DMS53 treated with DMSO at 0.1 percent for 48 hours (cell line): ENCODE measurements around the gene SMC1B.
"Not testable (repeated sequence)": the region's sequence is repeated elsewhere in the genome, so short reads cannot be mapped to it uniquely, and the experiment has no call there.

Experiments
- DNase-seq: peaks from one replicate; lab custom pipeline; 2025; ENCODE audit not compliant: unreplicated experiment; lab: John Stamatoyannopoulos, UW

The SMC1B gene

GRCh38 chr22:45351956-45352355, 61.4 kb downstream of the SMC1B start:
- DNase-seq: no peak

DNA sequence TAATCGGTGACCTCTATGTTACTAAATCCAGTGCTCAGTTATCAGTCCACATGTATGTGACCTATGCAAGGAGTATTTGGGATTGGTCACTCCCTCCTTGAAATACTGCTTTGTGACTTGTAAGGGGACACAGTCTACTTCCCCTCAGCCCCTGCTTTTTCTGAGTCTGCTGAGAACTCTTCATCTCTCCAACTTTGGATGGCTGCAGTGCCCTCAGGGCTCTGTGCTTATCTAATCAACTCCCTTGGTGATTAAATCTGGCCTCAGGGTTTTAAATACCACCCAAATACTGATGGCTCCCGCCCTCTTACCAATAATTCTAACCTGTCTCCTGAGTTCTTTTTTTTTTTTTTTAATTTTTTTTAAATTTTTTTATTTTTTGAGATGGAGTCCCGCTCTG, 63.5 kb downstream of the SMC1B start:
- no peak for DNase-seq

DNA sequence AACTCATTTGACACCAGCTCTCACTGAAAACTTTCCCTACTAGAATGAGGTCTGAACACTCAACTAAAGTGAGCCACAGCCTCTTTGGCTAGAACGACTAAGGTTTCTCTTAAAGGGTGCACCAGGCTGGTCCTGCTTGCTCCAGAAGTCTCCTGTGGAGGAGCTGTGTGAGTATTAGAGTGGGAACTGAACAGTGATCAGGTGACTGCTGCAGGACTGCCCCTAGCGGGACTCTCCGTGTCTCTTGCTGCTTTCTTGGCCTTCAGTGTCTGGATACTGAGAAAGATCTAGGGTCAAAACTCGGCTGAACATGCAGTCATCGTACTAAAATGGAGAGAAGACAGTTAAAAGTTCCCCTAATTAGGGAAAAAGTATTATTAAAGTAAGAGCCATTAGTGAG, 69.1 kb downstream of the SMC1B start:
- no peak for DNase-seq

DNA sequence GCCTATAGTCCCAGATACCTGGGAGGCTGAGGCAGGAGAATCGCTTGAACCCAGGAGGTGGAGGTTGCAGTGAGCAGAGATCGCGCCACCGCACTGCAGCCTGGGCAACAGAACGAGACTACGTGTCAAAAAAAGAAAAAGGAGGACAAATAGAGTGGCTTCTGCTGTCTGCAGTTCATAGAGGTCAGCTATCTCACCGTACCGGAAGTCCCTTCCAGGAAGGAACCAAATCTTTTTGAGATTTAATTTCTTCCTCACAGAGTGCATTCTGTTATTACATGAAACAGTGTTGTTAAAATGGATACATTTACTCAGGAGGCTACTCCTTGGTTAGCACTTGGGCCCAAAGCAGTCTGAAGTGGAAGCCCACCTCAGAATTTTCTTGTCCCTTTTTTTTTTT, 70.3 kb downstream of the SMC1B start:
- DNase-seq: no peak

GRCh38 chr22:45341498-45341897, 71.9 kb downstream of the SMC1B start:
- no peak for DNase-seq

- DNase-seq: no peak
Observed at GRCh38 chr22:45340323-45340722, 73.1 kb downstream of the SMC1B start.

GRCh38 chr22:45338795-45339194, 74.6 kb downstream of the SMC1B start:
- DNase-seq: no peak

- DNase-seq: no peak
Observed at GRCh38 chr22:45337536-45337935, 75.9 kb downstream of the SMC1B start.

- no peak for DNase-seq
Observed at GRCh38 chr22:45336971-45337431, 76.4 kb downstream of the SMC1B start.

DNA sequence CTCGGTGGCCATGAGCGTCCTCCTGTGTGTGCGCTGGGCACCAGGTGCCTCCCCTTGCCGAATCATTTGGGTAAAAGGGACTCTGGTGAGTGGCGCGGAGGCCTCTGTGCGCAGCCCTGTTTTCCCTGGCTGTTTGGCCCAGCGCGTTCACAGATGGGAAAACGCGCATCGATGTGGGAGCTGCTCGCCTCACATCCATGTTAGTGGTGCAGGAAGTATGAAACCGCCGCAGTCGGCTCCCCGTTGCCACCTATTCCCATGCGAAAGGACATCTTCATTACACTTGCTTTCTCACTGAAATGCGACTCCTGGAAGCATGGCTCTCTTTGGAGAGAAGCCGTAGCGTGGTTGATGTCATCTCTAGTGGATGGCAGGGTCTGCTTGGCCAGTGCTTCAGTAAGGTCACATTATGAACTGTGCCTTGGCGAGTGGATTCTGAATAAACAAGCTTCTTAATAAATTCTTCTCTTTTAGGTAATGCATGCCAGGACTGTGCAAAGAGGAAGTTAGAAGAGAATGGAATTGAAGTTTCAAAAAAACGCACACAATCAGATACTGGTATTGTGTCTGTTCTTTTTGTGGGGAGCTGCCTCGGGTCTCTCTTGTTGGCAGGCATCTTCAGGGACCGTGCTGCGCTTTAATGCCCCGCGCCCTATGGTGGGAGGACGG, 77.4 kb downstream of the SMC1B start:
- no peak for DNase-seq

DNA sequence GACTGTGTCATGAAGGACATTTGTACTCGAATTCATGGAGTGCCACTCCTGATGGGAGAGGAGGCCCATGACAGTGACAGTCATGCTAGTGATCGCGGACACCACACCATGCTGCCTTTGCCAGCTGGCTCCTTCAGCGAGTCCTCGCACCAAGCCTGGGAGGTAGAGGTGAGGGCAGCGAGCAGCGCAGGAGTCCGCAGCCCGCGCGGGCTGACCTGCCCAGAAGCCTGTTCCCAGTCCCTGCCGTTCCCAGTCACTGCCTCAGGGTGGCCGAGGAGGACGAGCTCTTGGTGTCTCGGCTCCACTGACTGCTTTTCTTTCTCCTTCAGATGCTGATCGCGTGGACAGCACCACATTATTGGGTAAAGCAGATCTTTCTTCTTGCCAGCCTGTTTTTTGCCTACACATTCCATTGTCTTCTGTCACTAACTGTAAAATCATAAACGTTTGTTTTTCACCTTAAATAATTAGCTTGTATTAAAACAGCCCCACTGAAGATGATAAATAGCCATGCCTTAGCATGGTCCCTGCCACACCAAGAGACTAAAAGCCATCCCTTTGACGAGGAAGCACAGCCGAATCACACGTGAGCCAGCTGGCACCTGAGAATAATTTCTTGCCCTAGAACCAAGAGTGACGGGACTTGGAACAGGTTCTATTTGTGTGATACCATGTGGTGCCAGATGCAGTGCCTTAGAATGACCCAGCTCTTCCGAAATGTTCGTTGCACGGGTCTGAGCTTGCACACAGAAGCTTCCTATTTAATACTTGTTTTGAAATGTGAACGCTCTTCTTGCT, 78.2 kb downstream of the SMC1B start:
- DNase-seq: no peak

DNA sequence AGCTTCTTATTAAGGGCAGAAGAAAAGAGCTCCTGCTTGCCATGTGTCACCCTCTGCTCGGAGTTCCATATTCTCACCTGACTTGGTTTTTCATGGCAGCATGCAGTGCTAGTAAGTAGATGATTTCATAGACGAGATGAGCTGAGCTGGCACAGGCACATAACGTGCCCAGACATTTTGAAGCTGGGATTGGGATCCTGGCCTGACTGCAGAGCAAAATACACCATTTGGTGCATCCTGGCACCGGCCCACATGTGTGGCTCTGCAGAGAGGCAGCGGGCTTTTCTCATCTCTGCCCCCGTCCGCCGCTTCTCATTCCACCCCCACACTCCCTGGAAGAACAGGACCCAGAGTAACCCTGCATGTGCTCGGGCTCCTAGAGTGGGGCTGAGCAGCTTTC, 78.9 kb downstream of the SMC1B start:
- no peak for DNase-seq

- no peak for DNase-seq
Observed at GRCh38 chr22:45334068-45334467, 79.3 kb downstream of the SMC1B start.

DNA sequence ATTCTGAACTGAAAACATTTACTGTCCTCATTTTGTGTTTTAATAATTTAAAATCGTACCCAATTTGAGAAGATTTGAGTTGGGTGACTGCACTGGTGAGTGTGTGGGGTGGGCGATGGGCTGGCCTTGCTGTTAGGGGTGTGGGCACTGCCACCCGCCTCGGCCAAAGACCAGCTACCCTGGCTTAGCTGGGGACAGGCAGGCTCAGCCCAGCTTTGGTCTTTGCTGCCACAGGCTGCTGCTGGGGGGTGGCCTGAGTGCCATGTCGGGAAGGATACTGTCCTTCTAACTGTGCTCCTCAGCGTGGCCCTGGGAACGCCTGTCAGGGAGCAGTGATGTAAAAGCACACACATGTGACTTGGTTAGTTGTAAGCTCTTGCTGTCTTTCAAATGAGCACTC, 81.4 kb downstream of the SMC1B start:
- no peak for DNase-seq

- DNase-seq: no peak
Observed at GRCh38 chr22:45331486-45331885, 81.9 kb downstream of the SMC1B start.

- DNase-seq: no peak
Observed at GRCh38 chr22:45330548-45330947, 82.9 kb downstream of the SMC1B start.

GRCh38 chr22:45329530-45329936, 83.9 kb downstream of the SMC1B start:
- DNase-seq: no peak

DNA sequence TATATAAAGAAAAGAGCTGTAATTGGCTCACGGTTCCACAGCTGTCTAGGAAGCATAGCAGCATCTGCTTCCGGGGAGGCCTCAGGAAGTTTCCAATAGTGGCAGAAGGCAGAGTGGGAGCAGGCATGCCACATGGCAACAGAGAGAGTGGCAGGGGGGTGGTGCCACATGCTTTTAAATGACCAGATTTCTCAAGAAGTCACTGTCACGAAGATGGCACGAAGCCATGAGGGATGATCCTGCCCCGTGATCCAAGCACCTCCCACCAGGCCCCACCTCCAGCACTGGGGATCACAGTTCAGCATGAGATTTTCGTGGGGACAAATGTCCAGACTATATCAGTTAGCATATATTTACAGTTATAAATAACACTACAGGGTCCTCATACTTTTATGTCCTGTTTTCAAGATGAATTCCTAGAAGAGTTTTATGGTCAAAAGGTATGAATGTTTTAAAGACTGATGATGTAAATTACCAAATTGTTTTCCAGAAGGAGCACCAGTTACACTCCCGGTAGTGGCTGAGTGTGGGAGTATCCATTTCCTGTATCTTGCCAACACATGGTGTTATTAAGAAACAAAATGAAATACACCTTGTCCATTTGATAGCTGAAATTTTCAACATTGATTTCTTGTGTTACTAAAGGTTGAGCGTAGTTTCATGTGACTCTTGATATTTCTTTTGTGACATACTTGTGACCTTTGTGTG, 84.4 kb downstream of the SMC1B start:
- DNase-seq: no peak

GRCh38 chr22:45328261-45328660, 85.1 kb downstream of the SMC1B start:
- DNase-seq: not testable (repeated sequence)

- DNase-seq: no peak
Observed at GRCh38 chr22:45324311-45324711, 89.1 kb downstream of the SMC1B start.

DNA sequence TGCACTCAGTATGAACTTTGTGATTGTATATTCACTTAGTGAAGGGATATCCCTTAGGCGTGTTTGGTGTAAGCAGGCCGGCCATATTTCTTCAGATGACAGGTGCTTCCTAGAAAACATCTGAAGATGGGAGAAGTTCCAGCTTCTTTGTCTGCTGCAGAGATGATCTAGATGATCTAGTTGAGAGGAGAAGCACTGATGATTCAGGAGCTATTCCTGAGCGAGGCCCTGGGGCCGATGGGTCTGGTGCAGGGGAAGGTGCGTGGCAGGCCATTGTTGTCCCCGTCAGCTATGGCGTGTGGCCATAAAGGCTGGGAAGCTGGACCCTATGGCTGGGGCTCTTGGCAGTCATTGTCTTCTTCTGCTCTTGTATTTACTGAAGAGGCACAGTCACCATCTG, 89.7 kb downstream of the SMC1B start:
- DNase-seq: no peak
